Stimulated activated effector memory CD8-positive, alpha-beta T cell treated with anti-CD3 and anti-CD28 coated beads, Interleukin-12 subunit alpha, Interleukin-12 subunit beta, amount 100 ng/mL, for 72 hours (primary cell): ENCODE measurements around the gene COPS2.
"Not testable (repeated sequence)": the region's sequence is repeated elsewhere in the genome, so short reads cannot be mapped to it uniquely, and the experiment has no call there.

Experiments
- ATAC-seq: fragments of 150-1000 bp; cut with Tn5 transposase; 2 replicates; pipeline ENCODE4 v1.10.0; 2021
- DNase-seq, 2 donors: peaks; one replicate each; pipeline ENCODE4 v3.0.0; 2021 to 2022; ENCODE audit warnings: low spot score in 2 of 2
- H3K27ac Mint-ChIP-seq: one replicate; pipeline ENCODE4 v1.8.0; 2022; ENCODE audit warnings: mild to moderate bottlenecking, mixed read lengths
- H3K36me3 Mint-ChIP-seq: one replicate; pipeline ENCODE4 v1.8.0; 2022; ENCODE audit warnings: mild to moderate bottlenecking, mixed read lengths
- H3K4me1 Mint-ChIP-seq: one replicate; pipeline ENCODE4 v1.8.0; 2022; ENCODE audit warnings: mixed read lengths
- H3K4me3 Mint-ChIP-seq: one replicate; pipeline ENCODE4 v1.8.0; 2022; ENCODE audit warnings: mild to moderate bottlenecking, mixed read lengths
- H3K9me3 Mint-ChIP-seq: one replicate; pipeline ENCODE4 v1.8.0; 2022; ENCODE audit warnings: mixed read lengths

The COPS2 gene

DNA sequence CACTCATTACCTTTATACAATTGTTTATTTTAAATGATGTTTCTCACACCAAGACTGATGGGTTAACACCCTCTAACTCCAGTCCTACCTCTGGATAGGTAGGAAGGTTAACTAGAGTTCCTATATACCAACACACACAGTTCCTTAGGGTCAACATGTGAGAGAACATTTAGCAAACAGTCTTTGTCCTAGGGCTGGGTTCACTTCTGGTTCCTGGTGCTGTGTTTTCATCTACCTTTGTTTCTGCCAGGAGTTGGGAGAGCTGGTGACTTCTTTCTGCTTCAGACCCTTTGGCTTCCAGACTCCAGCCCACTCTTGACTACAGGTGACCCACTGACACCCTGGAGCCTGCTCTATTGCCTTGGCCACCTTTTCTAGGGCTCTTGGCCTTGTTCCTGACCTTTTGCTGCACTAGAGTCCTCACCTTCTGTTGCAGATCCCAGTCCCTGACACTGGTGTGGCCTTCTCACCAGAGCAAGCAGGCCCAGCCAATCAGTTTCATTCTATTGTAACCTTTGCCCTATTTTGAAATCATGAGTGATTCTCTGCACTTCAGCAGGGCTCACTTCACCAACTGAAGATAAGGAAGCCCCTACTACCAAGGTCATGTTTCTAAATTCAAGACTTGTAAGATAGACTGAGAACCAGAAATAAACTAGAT lies 59.2 kb downstream of the COPS2 start:
- no peak for DNase-seq
- ATAC-seq = no peak
- H3K36me3 Mint-ChIP-seq = no peaks in the 10 kb centered on the region
- no peaks in the 10 kb centered on the region for H3K4me1 Mint-ChIP-seq
- H3K4me3 Mint-ChIP-seq = no peak overlapping the region
- no peak overlapping the region for H3K27ac Mint-ChIP-seq
- H3K9me3 Mint-ChIP-seq = no peaks in the 10 kb centered on the region

- DNase-seq (no peak), ATAC-seq (no peak)
- Mint-ChIP-seq H3K4me1 (no peaks in the 10 kb centered on the region), H3K9me3 (no peaks in the 10 kb centered on the region), H3K4me3 (no peak overlapping the region), H3K27ac (no peak overlapping the region), H3K36me3 (no peaks in the 10 kb centered on the region)
These were observed 60.5 kb downstream of the COPS2 start for GRCh38 chr15:49094923-49095322.

GRCh38 chr15:49093252-49094105 lies 61.9 kb downstream of the COPS2 start:
- H3K4me3 Mint-ChIP-seq = no peak overlapping the region
- DNase-seq (no peak), ATAC-seq (no peak)
- H3K4me1 Mint-ChIP-seq = no peaks in the 10 kb centered on the region
- H3K9me3 Mint-ChIP-seq = no peaks in the 10 kb centered on the region
- no peak overlapping the region for H3K27ac Mint-ChIP-seq
- H3K36me3 Mint-ChIP-seq = no peaks in the 10 kb centered on the region

GRCh38 chr15:49088996-49089395 lies 66.4 kb downstream of the COPS2 start:
- no peak overlapping the region for H3K27ac Mint-ChIP-seq
- no peak for ATAC-seq
- H3K4me1 Mint-ChIP-seq = no peaks in the 10 kb centered on the region
- H3K36me3 Mint-ChIP-seq = no peaks in the 10 kb centered on the region
- DNase-seq = no peak
- no peak overlapping the region for H3K4me3 Mint-ChIP-seq
- H3K9me3 Mint-ChIP-seq = no peaks in the 10 kb centered on the region

GRCh38 chr15:49085696-49086459 lies 69.5 kb downstream of the COPS2 start:
- Mint-ChIP-seq H3K4me3 (no peak overlapping the region), H3K9me3 (no peaks in the 10 kb centered on the region), H3K36me3 (no peaks in the 10 kb centered on the region), H3K4me1 (no peaks in the 10 kb centered on the region), H3K27ac (no peak overlapping the region)
- DNase-seq = no peak
- no peak for ATAC-seq

DNA sequence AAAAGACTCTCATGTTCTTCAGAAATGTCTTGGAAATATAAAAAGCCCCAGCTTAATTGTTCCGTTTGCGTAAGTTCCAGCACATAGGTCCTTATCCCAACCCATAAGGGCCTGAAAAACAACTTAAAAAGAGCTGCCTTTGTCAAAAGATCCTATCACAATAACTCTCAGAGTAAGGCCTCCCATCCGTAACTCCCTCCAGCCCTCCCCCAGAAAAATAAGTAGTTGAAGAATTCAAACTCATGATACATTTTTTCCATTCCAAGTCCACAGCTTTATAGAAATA lies 71.2 kb downstream of the COPS2 start:
- no peaks in the 10 kb centered on the region for H3K4me1 Mint-ChIP-seq
- DNase-seq (no peak), ATAC-seq (no peak)
- no peaks in the 10 kb centered on the region for H3K9me3 Mint-ChIP-seq
- H3K4me3 Mint-ChIP-seq = no peak overlapping the region
- H3K36me3 Mint-ChIP-seq = no peaks in the 10 kb centered on the region
- no peak overlapping the region for H3K27ac Mint-ChIP-seq

- Mint-ChIP-seq H3K4me3 (no peak overlapping the region), H3K4me1 (no peaks in the 10 kb centered on the region), H3K36me3 (no peaks in the 10 kb centered on the region), H3K9me3 (no peaks in the 10 kb centered on the region), H3K27ac (no peak overlapping the region)
- no peak for DNase-seq
- no peak for ATAC-seq
These were observed 71.8 kb downstream of the COPS2 start for GRCh38 chr15:49083401-49084284.

DNA sequence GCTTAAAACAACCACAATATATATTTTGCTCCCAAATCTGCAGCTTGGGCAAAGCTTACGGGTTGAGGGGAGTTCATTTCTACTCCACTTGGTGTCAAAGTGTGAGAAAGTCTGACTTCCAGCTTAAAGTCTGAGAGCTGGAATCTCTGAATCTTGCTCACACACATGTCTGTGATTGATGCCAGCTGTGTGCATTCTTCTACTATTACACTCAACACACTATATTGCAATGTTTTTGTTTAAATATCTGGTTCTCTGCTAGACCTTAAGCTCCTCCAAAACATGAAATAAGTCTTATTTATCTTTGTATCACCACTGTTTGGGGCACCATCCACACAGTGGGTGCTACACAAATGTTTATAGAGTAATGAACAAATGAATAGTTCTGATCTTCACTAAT lies 72.4 kb downstream of the COPS2 start:
- H3K36me3 Mint-ChIP-seq = no peaks in the 10 kb centered on the region
- DNase-seq (no peak), ATAC-seq (no peak)
- no peak overlapping the region for H3K4me3 Mint-ChIP-seq
- H3K9me3 Mint-ChIP-seq = no peaks in the 10 kb centered on the region
- no peak overlapping the region for H3K27ac Mint-ChIP-seq
- H3K4me1 Mint-ChIP-seq = no peaks in the 10 kb centered on the region

GRCh38 chr15:49079340-49080039 lies 75.9 kb downstream of the COPS2 start:
- Mint-ChIP-seq H3K36me3 (no peaks in the 10 kb centered on the region), H3K9me3 (no peaks in the 10 kb centered on the region), H3K27ac (no peak overlapping the region), H3K4me3 (no peak overlapping the region), H3K4me1 (no peaks in the 10 kb centered on the region)
- no peak for DNase-seq
- no peak for ATAC-seq

GRCh38 chr15:49075881-49076280 lies 79.5 kb downstream of the COPS2 start:
- ATAC-seq (no peak), DNase-seq (no peak)
- Mint-ChIP-seq H3K4me3 (no peak overlapping the region), H3K4me1 (no peaks in the 10 kb centered on the region), H3K9me3 (no peaks in the 10 kb centered on the region), H3K27ac (no peak overlapping the region), H3K36me3 (no peaks in the 10 kb centered on the region)

DNA sequence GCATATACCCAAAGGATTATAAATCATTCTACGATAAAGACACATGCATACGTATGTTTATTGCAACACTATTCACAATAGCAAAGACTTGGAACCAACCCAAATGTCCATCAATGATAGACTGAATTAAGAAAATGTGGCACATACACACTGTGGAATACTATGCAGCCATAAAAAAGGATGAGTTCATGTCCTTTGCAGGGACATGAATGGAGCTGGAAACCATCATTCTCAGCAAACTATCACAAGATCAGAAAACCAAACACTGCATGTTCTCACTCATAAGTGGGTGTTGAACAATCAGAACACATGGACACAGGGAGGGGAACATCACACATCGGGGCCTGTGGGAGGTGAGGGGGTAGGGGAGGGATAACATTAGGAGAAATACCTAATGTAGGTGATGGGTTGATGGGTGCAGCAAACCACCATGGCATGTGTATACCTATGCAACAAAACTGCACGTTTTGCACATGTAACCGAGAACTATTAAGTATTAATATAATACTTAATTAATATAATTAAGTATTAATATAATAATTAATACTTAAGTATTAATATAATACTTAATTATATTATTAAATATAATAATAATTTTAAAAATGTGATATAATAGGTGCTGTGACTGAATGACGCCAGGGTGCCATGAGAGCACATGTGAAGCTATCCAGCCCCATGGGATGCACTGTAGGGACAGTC lies 80.7 kb downstream of the COPS2 start:
- not testable (repeated sequence) for H3K4me1 Mint-ChIP-seq, H3K4me3 Mint-ChIP-seq, DNase-seq, ATAC-seq, H3K36me3 Mint-ChIP-seq, H3K9me3 Mint-ChIP-seq, H3K27ac Mint-ChIP-seq
